Spleen (tissue), 7 donors: ENCODE data around the gene PIN4.

Experiments used
- CTCF ChIP-seq, 11 experiments: fragments of 200-600 bp in 7 of 11; fragments of 450-650 bp in 4 of 11; sonication (generic) in 4 of 11; IDR thresholded peaks in 8 of 11; conservative IDR thresholded peaks in 3 of 11; 1 replicate in 7 of 11; 2 replicates in 4 of 11; pipeline versions ENCODE4 v1.4.0 to v1.8.0; 2016 to 2021; ENCODE audit warnings: antibody characterized with exemption in 11 of 11, inconsistent platforms in 4 of 11, mild to moderate bottlenecking in 1 of 11
- POLR2A ChIP-seq, 3 donors: fragments of 450-650 bp; IDR thresholded peaks; one replicate each; pipeline ENCODE4 v1.5.1; 2017; ENCODE audit warnings: antibody characterized with exemption in 3 of 3, mild to moderate bottlenecking in 1 of 3
- POLR2AphosphoS5 ChIP-seq, 3 donors: sonication (generic); formaldehyde crosslinking; IDR thresholded peaks; one replicate each; pipeline ENCODE4 v1.5.1; 2017; ENCODE audit warnings: antibody characterized with exemption in 3 of 3
- donor health status: DM: no; HTN: no; CAD: no; lungs with moderate emphysema.
- donor health status: DM: no; HTN: no; CAD: no.
- donor health status: DM: no; HTN: no; CAD: no.

GRCh38 chrX:72165551-72165950 lies 16.0 kb upstream of the PIN4 start:
- TF ChIP-seq POLR2A (IDR thresholded peaks at IDR 0.05) (no peak), CTCF (IDR thresholded peaks at IDR 0.05 in 8 of 11, conservative IDR thresholded peaks at IDR 0.05 in 3 of 11) (no peak), POLR2AphosphoS5 (IDR thresholded peaks at IDR 0.05) (no peak)
